Neural cell (in vitro differentiated cells): ENCODE measurements around the gene TSGA10IP. TPM values are rescaled to one million over a fixed set of nuclear protein-coding genes. Genes with fewer than 3 reads are reported as not detected.

Experiments
- H2AFZ ChIP-seq: fragments of 200-600, 300-800 bp; sonication (generic), shearing (Covaris generic); 2 replicates; pipeline ENCODE4 v1.6.0; 2014; ENCODE audit warnings: low read depth, mild to moderate bottlenecking, antibody characterized with exemption, low read length, moderate library complexity
- H3F3A ChIP-seq: fragments of 200-600 bp; shearing (Covaris generic); 2 replicates; pipeline ENCODE4 v1.6.1; 2016; ENCODE audit warnings: mild to moderate bottlenecking, moderate library complexity, mixed read lengths, antibody characterized with exemption, low read length; ENCODE audit not compliant: insufficient read depth, poor library complexity, severe bottlenecking
- H3K27ac ChIP-seq: fragments of 200-600, 300-800 bp; sonication (generic), shearing (Covaris generic); 2 replicates; pipeline ENCODE4 v1.5.1; 2014; ENCODE audit warnings: mild to moderate bottlenecking, low read length, moderate library complexity
- H3K27me3 ChIP-seq: fragments of 300-800, 200-600 bp; sonication (generic), shearing (Covaris generic); 2 replicates; pipeline ENCODE4 v1.6.0; 2014; ENCODE audit warnings: mild to moderate bottlenecking, low read depth, low read length, moderate library complexity; ENCODE audit not compliant: insufficient read depth
- H3K36me3 ChIP-seq: fragments of 300-800, 200-600 bp; sonication (generic), shearing (Covaris generic); 2 replicates; pipeline ENCODE4 v1.5.1; 2014; ENCODE audit warnings: mild to moderate bottlenecking, antibody characterized with exemption, low read length, moderate library complexity; ENCODE audit not compliant: insufficient read depth
- H3K4me2 ChIP-seq: fragments of 300-800, 200-600 bp; sonication (generic), shearing (Covaris generic); 2 replicates; pipeline ENCODE4 v1.6.0; 2014; ENCODE audit warnings: mild to moderate bottlenecking, low read length
- H3K4me3 ChIP-seq: fragments of 300-800, 200-600 bp; sonication (generic), shearing (Covaris generic); 2 replicates; pipeline ENCODE4 v1.5.1; 2014; ENCODE audit warnings: mild to moderate bottlenecking, low read length, moderate library complexity
- H3K79me2 ChIP-seq: fragments of 200-600 bp; shearing (Covaris generic); replicated peaks from 2 replicates; pipeline ENCODE4 v1.6.0; 2014; ENCODE audit warnings: mild to moderate bottlenecking, low read length, moderate library complexity; ENCODE audit not compliant: insufficient read depth
- H3K9ac ChIP-seq: fragments of 300-800, 200-600 bp; sonication (generic), shearing (Covaris generic); 2 replicates; pipeline ENCODE4 v1.6.1; 2016; ENCODE audit warnings: mild to moderate bottlenecking, low read length, mixed read lengths
- H3K9me2 ChIP-seq: fragments of 200-600 bp; shearing (Covaris generic); 2 replicates; pipeline ENCODE4 v1.6.1; 2016; ENCODE audit warnings: mild to moderate bottlenecking, low read length, mixed read lengths; ENCODE audit not compliant: insufficient read depth
- H3K9me3 ChIP-seq: fragments of 200-600, 300-800 bp; sonication (generic), shearing (Covaris generic); 2 replicates; pipeline ENCODE4 v1.6.1; 2016; ENCODE audit warnings: mild to moderate bottlenecking, mixed run types, low read length, moderate library complexity, mixed read lengths
- H4K20me1 ChIP-seq: fragments of 200-600 bp; shearing (Covaris generic); 2 replicates; pipeline ENCODE4 v1.6.1; 2016; ENCODE audit warnings: mild to moderate bottlenecking, mixed run types; ENCODE audit not compliant: insufficient read depth
- EP300 ChIP-seq: fragments of 450-650 bp; conservative IDR thresholded peaks from 2 replicates; pipeline ENCODE4 v1.6.1; 2014; ENCODE audit warnings: antibody characterized with exemption, mild to moderate bottlenecking, moderate library complexity; ENCODE audit not compliant: poor library complexity, severe bottlenecking
- EZH2 ChIP-seq: fragments of 200-600, 300-800 bp; shearing (Covaris generic), sonication (generic); IDR thresholded peaks from 2 replicates; pipeline ENCODE4 v1.6.1; 2014; ENCODE audit warnings: antibody characterized with exemption, low read length, borderline replicate concordance, mild to moderate bottlenecking; ENCODE audit not compliant: insufficient read depth, poor library complexity, severe bottlenecking
- MXI1 ChIP-seq: fragments of 450-650 bp; conservative IDR thresholded peaks from 2 replicates; pipeline ENCODE4 v1.6.1; 2014; ENCODE audit warnings: antibody characterized with exemption, mild to moderate bottlenecking; ENCODE audit not compliant: poor library complexity, severe bottlenecking
- POLR2AphosphoS5 ChIP-seq: IDR thresholded peaks from 2 replicates; pipeline ENCODE4 v1.6.1; 2012
- RAD21 ChIP-seq: fragments of 450-650 bp; conservative IDR thresholded peaks from 2 replicates; pipeline ENCODE4 v1.6.1; 2014; ENCODE audit warnings: antibody characterized with exemption, mild to moderate bottlenecking, moderate library complexity
- SMC3 ChIP-seq: fragments of 450-650 bp; conservative IDR thresholded peaks from 2 replicates; pipeline ENCODE4 v1.6.1; 2014; ENCODE audit warnings: antibody characterized with exemption, mild to moderate bottlenecking, moderate library complexity; ENCODE audit not compliant: poor library complexity
- TAF1 ChIP-seq: IDR thresholded peaks from 2 replicates; pipeline ENCODE4 v1.6.1; 2012; ENCODE audit warnings: low read depth
- polyA plus RNA-seq: library from polyadenylated mRNA; depleted of rRNA; stranded (reverse); fragments of >200 nt; gene quantifications from 2 replicates; pipeline ENCODE4 v1.2.3, GENCODE V29; 2014
- TF ChIP-seq, protein P1 (sequence below): IDR thresholded peaks from 2 replicates; pipeline ENCODE4 v1.6.1; 2012; ENCODE audit warnings: borderline replicate concordance
- TF ChIP-seq, protein P2 (sequence below): fragments of 450-650 bp; IDR thresholded peaks from 2 replicates; pipeline ENCODE4 v1.5.1; 2014; ENCODE audit warnings: antibody characterized with exemption, mild to moderate bottlenecking, moderate library complexity; ENCODE audit not compliant: poor library complexity, severe bottlenecking

The TSGA10IP gene
- polyA plus RNA-seq, 1 donor from 2014 or later = 0.53 TPM

DNA sequence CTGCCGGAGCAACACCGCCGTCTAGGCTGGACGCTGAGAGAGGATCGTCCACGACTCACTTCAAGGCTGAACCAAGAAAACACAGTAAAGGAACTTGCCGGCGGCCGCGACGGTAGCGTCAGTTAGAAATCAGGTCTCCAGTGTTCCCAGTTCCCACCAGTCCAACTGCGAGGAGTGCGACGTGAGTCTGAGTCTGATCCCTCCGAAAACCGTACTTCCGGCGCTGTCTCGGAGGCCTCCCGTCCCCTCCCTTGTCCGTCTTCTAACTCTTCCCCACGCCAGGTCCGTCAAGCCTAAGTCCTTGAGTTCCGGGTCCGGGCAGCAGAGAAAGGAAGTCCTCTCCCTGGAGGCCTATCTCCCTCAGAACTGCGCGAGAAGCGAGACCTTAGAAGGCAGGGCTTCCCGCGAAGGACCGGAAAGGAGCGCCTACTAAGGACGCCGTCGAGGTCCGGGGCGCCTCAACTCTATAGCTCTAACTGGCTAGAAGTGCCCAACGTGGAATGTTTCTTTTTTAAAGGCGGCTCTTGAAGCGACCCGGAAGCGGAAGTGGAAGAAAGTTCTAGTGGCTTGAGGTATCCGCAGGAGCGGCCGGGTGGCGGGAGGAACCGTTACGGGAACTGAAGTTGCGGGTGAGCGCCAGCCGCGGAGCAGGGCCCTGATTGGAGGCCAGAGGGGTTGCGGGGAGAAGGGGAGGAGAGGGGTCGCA, 56.8 kb downstream of the TSGA10IP start, which contains the start of the genes BANF1 and EIF1AD:
BANF1 (plus strand) TSS at position 562 of the 706 bp plus-strand sequence. CDS start 748 bp downstream, outside the sequence.
EIF1AD (minus strand) TSS at position 216 of the 706 bp plus-strand sequence. CDS start 1,768 bp downstream, outside the sequence.
- TF ChIP-seq SMC3 (no peak), RAD21 (peak; percentile 24), POLR2AphosphoS5 (peak; percentile 80), TAF1 (peak; percentile 86), EP300 (peak; percentile 55), EZH2 (no peak), MXI1 (peak; percentile 92)
- TF ChIP-seq, protein P1, sequence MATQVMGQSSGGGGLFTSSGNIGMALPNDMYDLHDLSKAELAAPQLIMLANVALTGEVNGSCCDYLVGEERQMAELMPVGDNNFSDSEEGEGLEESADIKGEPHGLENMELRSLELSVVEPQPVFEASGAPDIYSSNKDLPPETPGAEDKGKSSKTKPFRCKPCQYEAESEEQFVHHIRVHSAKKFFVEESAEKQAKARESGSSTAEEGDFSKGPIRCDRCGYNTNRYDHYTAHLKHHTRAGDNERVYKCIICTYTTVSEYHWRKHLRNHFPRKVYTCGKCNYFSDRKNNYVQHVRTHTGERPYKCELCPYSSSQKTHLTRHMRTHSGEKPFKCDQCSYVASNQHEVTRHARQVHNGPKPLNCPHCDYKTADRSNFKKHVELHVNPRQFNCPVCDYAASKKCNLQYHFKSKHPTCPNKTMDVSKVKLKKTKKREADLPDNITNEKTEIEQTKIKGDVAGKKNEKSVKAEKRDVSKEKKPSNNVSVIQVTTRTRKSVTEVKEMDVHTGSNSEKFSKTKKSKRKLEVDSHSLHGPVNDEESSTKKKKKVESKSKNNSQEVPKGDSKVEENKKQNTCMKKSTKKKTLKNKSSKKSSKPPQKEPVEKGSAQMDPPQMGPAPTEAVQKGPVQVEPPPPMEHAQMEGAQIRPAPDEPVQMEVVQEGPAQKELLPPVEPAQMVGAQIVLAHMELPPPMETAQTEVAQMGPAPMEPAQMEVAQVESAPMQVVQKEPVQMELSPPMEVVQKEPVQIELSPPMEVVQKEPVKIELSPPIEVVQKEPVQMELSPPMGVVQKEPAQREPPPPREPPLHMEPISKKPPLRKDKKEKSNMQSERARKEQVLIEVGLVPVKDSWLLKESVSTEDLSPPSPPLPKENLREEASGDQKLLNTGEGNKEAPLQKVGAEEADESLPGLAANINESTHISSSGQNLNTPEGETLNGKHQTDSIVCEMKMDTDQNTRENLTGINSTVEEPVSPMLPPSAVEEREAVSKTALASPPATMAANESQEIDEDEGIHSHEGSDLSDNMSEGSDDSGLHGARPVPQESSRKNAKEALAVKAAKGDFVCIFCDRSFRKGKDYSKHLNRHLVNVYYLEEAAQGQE = peak; percentile 88
- TF ChIP-seq, protein P2, sequence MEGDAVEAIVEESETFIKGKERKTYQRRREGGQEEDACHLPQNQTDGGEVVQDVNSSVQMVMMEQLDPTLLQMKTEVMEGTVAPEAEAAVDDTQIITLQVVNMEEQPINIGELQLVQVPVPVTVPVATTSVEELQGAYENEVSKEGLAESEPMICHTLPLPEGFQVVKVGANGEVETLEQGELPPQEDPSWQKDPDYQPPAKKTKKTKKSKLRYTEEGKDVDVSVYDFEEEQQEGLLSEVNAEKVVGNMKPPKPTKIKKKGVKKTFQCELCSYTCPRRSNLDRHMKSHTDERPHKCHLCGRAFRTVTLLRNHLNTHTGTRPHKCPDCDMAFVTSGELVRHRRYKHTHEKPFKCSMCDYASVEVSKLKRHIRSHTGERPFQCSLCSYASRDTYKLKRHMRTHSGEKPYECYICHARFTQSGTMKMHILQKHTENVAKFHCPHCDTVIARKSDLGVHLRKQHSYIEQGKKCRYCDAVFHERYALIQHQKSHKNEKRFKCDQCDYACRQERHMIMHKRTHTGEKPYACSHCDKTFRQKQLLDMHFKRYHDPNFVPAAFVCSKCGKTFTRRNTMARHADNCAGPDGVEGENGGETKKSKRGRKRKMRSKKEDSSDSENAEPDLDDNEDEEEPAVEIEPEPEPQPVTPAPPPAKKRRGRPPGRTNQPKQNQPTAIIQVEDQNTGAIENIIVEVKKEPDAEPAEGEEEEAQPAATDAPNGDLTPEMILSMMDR = peak; percentile 16
- Histone ChIP-seq H3K9ac (peak within 1 kb of the TSS; percentile 79), H3K79me2 (peaks cover 24% of the 10 kb centered on the region), H3K4me3 (peak within 1 kb of the TSS; percentile 87), H3F3A (no peaks in the 10 kb centered on the region), H3K27me3 (no peaks in the 10 kb centered on the region), H3K27ac (peak within 1 kb of the TSS; percentile 86), H3K36me3 (no peaks in the 10 kb centered on the region), H3K9me2 (no peaks in the 10 kb centered on the region), H4K20me1 (no peaks in the 10 kb centered on the region), H3K9me3 (no peaks in the 10 kb centered on the region), H3K4me2 (peak within 1 kb of the TSS; percentile 65), H2AFZ (peak within 1 kb of the TSS; percentile 74)

DNA sequence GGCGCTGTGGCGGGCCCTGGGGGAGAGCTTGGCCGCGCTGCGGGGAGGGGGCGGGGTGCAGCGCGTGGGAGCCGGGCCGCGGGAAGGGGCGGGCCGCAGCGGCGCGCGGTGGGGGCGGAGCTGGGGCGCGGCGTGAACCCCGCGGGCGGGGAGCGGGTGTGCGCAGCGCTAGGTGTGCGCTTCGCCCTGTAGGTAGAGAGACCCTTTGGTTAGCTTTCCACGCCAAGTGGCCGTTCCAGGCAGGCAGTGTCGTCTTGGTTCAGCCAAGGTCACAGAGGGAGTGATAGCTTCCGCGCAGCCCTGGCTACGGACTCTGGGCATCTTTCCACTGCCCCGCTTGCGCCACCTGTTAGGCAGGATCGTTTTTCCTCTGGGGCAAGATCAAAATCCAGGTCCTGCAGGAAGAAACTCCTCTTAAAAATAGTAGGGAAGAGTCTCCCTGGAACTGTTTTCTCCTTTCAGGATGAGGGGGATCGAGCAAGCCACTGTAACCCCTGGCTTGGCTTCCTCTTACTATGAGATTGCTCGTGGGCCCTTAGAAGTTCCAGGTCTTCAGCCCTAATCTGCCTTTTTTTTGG, 57.5 kb downstream of the TSGA10IP start:
- Histone ChIP-seq H3K9me2 (no peaks in the 10 kb centered on the region), H3K36me3 (no peaks in the 10 kb centered on the region), H2AFZ (peak overlapping the region; percentile 74), H3K4me3 (peak overlapping the region; percentile 87), H3K79me2 (peaks cover 24% of the 10 kb centered on the region), H3K27ac (peak overlapping the region; percentile 86), H3K9me3 (no peaks in the 10 kb centered on the region), H3K27me3 (no peaks in the 10 kb centered on the region), H3F3A (no peaks in the 10 kb centered on the region), H4K20me1 (no peaks in the 10 kb centered on the region), H3K4me2 (peak overlapping the region; percentile 65), H3K9ac (peak overlapping the region; percentile 79)
- TF ChIP-seq, protein P1 = no peak
- TF ChIP-seq, protein P2 = peak; percentile 16
